Kidney epithelial cell (primary cell): ENCODE measurements around the gene PPDPF. TPM values are rescaled to one million over a fixed set of nuclear protein-coding genes. Genes with fewer than 3 reads are reported as not detected.
"Not testable (repeated sequence)": the region's sequence is repeated elsewhere in the genome, so short reads cannot be mapped to it uniquely, and the experiment has no call there.

Experiments
- DNase-seq: peaks from one replicate; pipeline ENCODE4 v3.0.0-alpha.2; 2010; ENCODE audit warnings: low read depth
- H3K27me3 ChIP-seq: 2 replicates; pipeline ENCODE4 v1.6.0; 2011; ENCODE audit warnings: low read length; ENCODE audit not compliant: control insufficient read depth, insufficient read depth
- H3K36me3 ChIP-seq: 2 replicates; pipeline ENCODE4 v1.5.1; 2011; ENCODE audit warnings: low read length; ENCODE audit not compliant: control insufficient read depth, insufficient read depth
- H3K4me3 ChIP-seq: 2 replicates; pipeline ENCODE4 v1.5.1; 2011; ENCODE audit warnings: low read depth, mild to moderate bottlenecking, control low read depth, low read length
- CTCF ChIP-seq: IDR thresholded peaks from 2 replicates; pipeline ENCODE4 v1.5.1; 2011; ENCODE audit warnings: mild to moderate bottlenecking, moderate library complexity, low read length, control low read depth, inconsistent platforms; ENCODE audit not compliant: insufficient read depth, poor library complexity, severe bottlenecking
- total RNA-seq: library from RNA; depleted of rRNA; stranded (reverse); fragments of >200 nt; gene quantifications from 2 replicates; pipeline ENCODE4 v1.2.3, GENCODE V29; 2015

PPDPF gene
- total RNA-seq, 1 donor from 2014 or later: 114 TPM

GRCh38 chr20:63505723-63506122 is 14.8 kb upstream of the PPDPF start:
- DNase-seq: no peak
- H3K27me3 ChIP-seq: peaks cover 30% of the 10 kb centered on the region
- H3K36me3 ChIP-seq: no peaks in the 10 kb centered on the region
- no peak overlapping the region for H3K4me3 ChIP-seq
- no peak for TF ChIP-seq CTCF

GRCh38 chr20:63507083-63507743 is 13.4 kb upstream of the PPDPF start:
- H3K4me3 ChIP-seq: no peak overlapping the region
- peaks cover 23% of the 10 kb centered on the region for H3K27me3 ChIP-seq
- TF ChIP-seq CTCF: no peak
- DNase-seq: no peak
- H3K36me3 ChIP-seq: no peaks in the 10 kb centered on the region

- no peak overlapping the region for H3K4me3 ChIP-seq
- no peak for DNase-seq
- TF ChIP-seq CTCF: no peak
- H3K27me3 ChIP-seq: peaks cover 14% of the 10 kb centered on the region
- no peaks in the 10 kb centered on the region for H3K36me3 ChIP-seq
Measured at GRCh38 chr20:63508072-63508768, 12.3 kb upstream of the PPDPF start.

- no peak for TF ChIP-seq CTCF
- Histone ChIP-seq H3K36me3 (no peaks in the 10 kb centered on the region), H3K27me3 (peaks cover 7% of the 10 kb centered on the region), H3K4me3 (no peak overlapping the region)
- no peak for DNase-seq
Measured at GRCh38 chr20:63509088-63509564, 11.4 kb upstream of the PPDPF start.

GRCh38 chr20:63513207-63513606 is 7.4 kb upstream of the PPDPF start:
- no peak overlapping the region for H3K4me3 ChIP-seq
- no peak for DNase-seq
- TF ChIP-seq CTCF: no peak
- peaks cover 4% of the 10 kb centered on the region for H3K27me3 ChIP-seq
- no peaks in the 10 kb centered on the region for H3K36me3 ChIP-seq

- not testable (repeated sequence) for H3K27me3 ChIP-seq, H3K4me3 ChIP-seq, DNase-seq, H3K36me3 ChIP-seq
Measured at GRCh38 chr20:63514520-63514919, 6.0 kb upstream of the PPDPF start.
